ENCODE measurements around the gene CDKAL1. TPM values are rescaled to one million over a fixed set of nuclear protein-coding genes. Genes with fewer than 3 reads are reported as not detected.
"Not testable (repeated sequence)": the region's sequence is repeated elsewhere in the genome, so short reads cannot be mapped to it uniquely, and the experiment has no call there.

CDKAL1 gene
- total RNA-seq, 1 donor from 2014 or later: 11.2 TPM

GRCh38 chr6:20827798-20828197 lies 293.5 kb downstream of the CDKAL1 start:
- no peak for DNase-seq (ENCODE audit: extremely low read depth, low read depth, low spot score)

- no peak for DNase-seq (ENCODE audit: extremely low read depth, low read depth, low spot score)
Observed at GRCh38 chr6:20830576-20830975, 296.3 kb downstream of the CDKAL1 start.

GRCh38 chr6:20831251-20831650 lies 297.0 kb downstream of the CDKAL1 start:
- DNase-seq (ENCODE audit: extremely low read depth, low read depth, low spot score): not testable (repeated sequence)

- no peak for DNase-seq (ENCODE audit: extremely low read depth, low read depth, low spot score)
Observed at GRCh38 chr6:20833881-20834515, 299.7 kb downstream of the CDKAL1 start.

GRCh38 chr6:20835315-20836010 lies 301.2 kb downstream of the CDKAL1 start:
- DNase-seq (ENCODE audit: extremely low read depth, low read depth, low spot score): no peak

GRCh38 chr6:20837189-20837588 lies 302.9 kb downstream of the CDKAL1 start:
- no peak for DNase-seq (ENCODE audit: extremely low read depth, low read depth, low spot score)

- DNase-seq (ENCODE audit: extremely low read depth, low read depth, low spot score): no peak
Observed at GRCh38 chr6:20838113-20838512, 303.9 kb downstream of the CDKAL1 start.

- no peak for DNase-seq (ENCODE audit: extremely low read depth, low read depth, low spot score)
Observed at GRCh38 chr6:20839630-20840029, 305.4 kb downstream of the CDKAL1 start.

- DNase-seq (ENCODE audit: extremely low read depth, low read depth, low spot score): no peak
Observed at GRCh38 chr6:20840675-20841074, 306.4 kb downstream of the CDKAL1 start.

- no peak for DNase-seq (ENCODE audit: extremely low read depth, low read depth, low spot score)
Observed at GRCh38 chr6:20841806-20842205, 307.5 kb downstream of the CDKAL1 start.

GRCh38 chr6:20845592-20845991 lies 311.3 kb downstream of the CDKAL1 start:
- no peak for DNase-seq (ENCODE audit: extremely low read depth, low read depth, low spot score)

- no peak for DNase-seq (ENCODE audit: extremely low read depth, low read depth, low spot score)
Observed at GRCh38 chr6:20846602-20847028, 312.4 kb downstream of the CDKAL1 start.

GRCh38 chr6:20847904-20848303 lies 313.6 kb downstream of the CDKAL1 start:
- no peak for DNase-seq (ENCODE audit: extremely low read depth, low read depth, low spot score)

- no peak for DNase-seq (ENCODE audit: extremely low read depth, low read depth, low spot score)
Observed at GRCh38 chr6:20850686-20851416, 316.6 kb downstream of the CDKAL1 start.

- no peak for DNase-seq (ENCODE audit: extremely low read depth, low read depth, low spot score)
Observed at GRCh38 chr6:20851795-20852194, 317.5 kb downstream of the CDKAL1 start.

- no peak for DNase-seq (ENCODE audit: extremely low read depth, low read depth, low spot score)
Observed at GRCh38 chr6:20853828-20854227, 319.6 kb downstream of the CDKAL1 start.

- DNase-seq (ENCODE audit: extremely low read depth, low read depth, low spot score): no peak
Observed at GRCh38 chr6:20856681-20857288, 322.5 kb downstream of the CDKAL1 start.

GRCh38 chr6:20861481-20861880 lies 327.2 kb downstream of the CDKAL1 start:
- DNase-seq (ENCODE audit: extremely low read depth, low read depth, low spot score): no peak

- no peak for DNase-seq (ENCODE audit: extremely low read depth, low read depth, low spot score)
Observed at GRCh38 chr6:20866036-20866435, 331.8 kb downstream of the CDKAL1 start.

- DNase-seq (ENCODE audit: extremely low read depth, low read depth, low spot score): no peak
Observed at GRCh38 chr6:20866935-20867703, 332.9 kb downstream of the CDKAL1 start.

Measured in glomerular endothelial cell (primary cell).